Right kidney (tissue), 9 donors: Measurements from ENCODE around the gene ABCA3.
"Not testable (repeated sequence)": the region's sequence is repeated elsewhere in the genome, so short reads cannot be mapped to it uniquely, and the experiment has no call there.

ENCODE experiments used
- DNase-seq: peaks from one replicate; pipeline ENCODE4 v3.0.0-alpha.2; 2016
- long read RNA-seq, 8 donors: transcript quantifications; one replicate each; lab custom pipeline, GENCODE V29; 2026

The ABCA3 gene
- long read RNA-seq, donor 1 = 0 reads
- long read RNA-seq, donor 2, partial matches to known transcripts = 5 of 5 reads
- long read RNA-seq, donor 2, other reads (novel, unspliced or antisense) = 0 of 5 reads
- long read RNA-seq, donor 3 = 0 reads
- long read RNA-seq, donor 4 = 0 reads
- long read RNA-seq, donor 5 = 0 reads
- long read RNA-seq, donor 6 = 0 reads
- long read RNA-seq, donor 7 = 0 reads
- long read RNA-seq, donor 8 = 0 reads

DNA sequence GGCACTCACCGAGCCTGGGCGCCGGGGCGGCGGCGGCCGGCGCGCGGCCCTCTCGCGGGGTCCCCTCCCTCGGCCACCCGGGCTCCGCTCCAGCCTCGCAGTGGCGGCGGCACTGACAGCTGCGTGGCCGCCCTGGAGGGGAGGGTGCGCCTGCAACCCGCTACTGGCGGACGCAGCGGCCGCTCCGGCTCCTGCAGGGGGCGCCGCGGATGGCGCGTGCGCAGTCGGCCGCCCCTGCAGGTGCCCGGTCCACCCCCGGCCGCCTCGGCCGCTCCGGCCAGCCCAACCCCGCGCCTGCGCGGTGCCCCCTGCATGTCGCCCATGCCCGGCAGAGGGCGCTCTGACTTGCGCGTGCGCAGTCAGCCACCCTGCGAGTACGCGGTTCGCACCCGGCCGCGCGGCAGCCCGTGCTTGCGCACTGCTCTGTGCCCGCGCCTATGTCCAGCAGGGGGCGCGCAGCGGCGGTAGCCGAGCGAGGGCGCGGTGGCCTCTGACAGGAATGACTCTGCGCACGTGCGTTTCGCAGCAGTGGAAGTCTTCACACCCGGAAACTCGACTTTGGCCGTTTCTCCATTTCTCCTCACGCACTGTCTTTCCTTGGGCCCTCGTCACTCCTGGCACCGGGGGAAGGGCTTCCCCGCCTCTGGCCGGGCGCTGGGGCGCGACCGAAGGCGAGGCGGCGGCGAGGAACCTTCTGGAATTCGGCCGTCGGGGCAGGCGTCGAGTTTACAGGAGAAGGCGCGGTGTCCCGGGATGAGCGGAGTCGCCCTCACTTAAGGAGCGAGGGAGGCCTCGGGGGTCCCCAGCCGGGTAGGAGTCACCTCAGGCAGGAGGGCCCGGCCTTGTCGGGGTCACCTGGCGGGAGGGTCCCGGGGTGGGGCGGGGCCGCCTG is at the start of gene ABCA3:
Gene ABCA3 (minus strand): TSS at position 165 of the 892 bp plus-strand sequence. CDS start 14,262 bp downstream, outside the sequence.
- peak; percentile 92 for DNase-seq

- no peak for DNase-seq
These were observed 48.4 kb upstream of the ABCA3 start for GRCh38 chr16:2388875-2389433.

- DNase-seq = no peak
These were observed 47.8 kb upstream of the ABCA3 start for GRCh38 chr16:2388139-2388874.

GRCh38 chr16:2386990-2387389 is 46.5 kb upstream of the ABCA3 start:
- no peak for DNase-seq

GRCh38 chr16:2385982-2386381 is 45.5 kb upstream of the ABCA3 start:
- DNase-seq = not testable (repeated sequence)

- DNase-seq = no peak
These were observed 44.8 kb upstream of the ABCA3 start for GRCh38 chr16:2385190-2385836.

DNA sequence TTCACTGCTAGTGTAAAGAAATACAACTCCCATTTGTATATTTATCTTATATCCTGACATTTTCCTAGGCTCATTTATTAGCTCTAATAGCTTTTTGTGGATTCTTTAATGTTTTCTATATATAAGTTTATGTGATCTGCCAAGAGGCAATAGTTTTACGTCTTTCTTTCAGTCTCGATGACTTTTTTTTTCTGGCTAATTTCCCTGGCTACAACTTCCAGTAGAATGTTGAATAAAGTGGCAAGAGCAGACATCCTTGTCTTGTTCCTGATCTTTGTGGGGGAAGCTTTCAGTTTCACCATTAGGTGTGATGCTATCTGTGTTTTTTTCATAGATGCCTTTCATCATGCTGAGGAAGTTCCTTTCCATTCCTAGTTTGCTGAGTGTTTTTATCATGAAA is 43.9 kb upstream of the ABCA3 start:
- DNase-seq = no peak

- no peak for DNase-seq
These were observed 43.0 kb upstream of the ABCA3 start for GRCh38 chr16:2383501-2383900.

GRCh38 chr16:2374644-2375043 is 34.1 kb upstream of the ABCA3 start:
- no peak for DNase-seq

- DNase-seq = no peak
These were observed 32.6 kb upstream of the ABCA3 start for GRCh38 chr16:2373176-2373575.

- no peak for DNase-seq
These were observed 32.2 kb upstream of the ABCA3 start for GRCh38 chr16:2372684-2373083.

DNA sequence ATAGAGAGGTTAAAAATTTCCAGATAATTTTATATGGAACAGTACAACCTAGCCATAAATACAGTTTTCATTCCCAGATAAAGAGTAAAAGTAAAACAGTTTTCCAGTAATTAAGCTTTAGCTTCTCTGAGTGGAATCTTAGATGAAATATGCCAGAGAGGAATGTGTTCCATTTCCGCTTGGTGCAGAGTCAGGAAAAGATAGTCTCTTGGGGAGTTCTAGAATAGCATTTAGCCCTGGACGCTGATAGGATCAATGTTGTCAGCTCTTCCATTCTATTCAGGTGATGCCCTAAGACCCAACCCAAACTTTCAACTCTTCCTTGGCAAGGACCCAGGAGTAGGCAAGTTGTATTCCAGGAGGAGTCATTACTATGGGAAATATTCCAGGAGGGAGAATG is 30.9 kb upstream of the ABCA3 start:
- no peak for DNase-seq

GRCh38 chr16:2370721-2371120 is 30.2 kb upstream of the ABCA3 start:
- no peak for DNase-seq

DNA sequence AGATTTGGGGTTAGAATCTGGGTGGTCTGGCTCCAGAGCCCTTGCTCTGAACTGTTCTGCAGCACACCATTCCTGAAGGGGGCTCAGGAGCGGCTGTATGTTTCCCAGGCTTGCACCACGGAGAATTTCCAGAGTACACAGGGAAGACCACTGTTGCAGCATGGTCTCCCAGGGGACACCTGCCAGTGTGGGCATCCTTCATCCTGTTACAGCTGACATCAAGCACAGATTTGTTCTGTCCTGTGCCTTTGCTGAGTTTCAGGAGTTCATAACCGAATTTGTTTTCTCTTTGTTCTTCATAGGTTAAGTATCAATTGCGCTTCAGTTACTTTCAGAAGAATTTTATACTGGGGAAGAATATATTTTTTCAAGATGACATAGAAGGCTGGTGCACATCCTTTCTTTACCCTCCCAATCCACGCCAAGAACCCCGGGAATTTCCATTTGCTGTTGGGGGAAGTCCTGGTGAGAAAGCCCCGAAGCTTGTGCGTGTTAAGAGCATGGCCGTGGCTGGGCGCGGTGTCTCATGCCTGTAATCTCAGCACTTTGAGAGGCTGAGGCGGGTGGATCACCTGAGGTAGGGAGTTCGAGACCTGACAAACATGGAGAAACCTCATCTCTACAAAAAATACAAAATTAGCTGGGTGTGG is 26.3 kb upstream of the ABCA3 start:
- no peak for DNase-seq

DNA sequence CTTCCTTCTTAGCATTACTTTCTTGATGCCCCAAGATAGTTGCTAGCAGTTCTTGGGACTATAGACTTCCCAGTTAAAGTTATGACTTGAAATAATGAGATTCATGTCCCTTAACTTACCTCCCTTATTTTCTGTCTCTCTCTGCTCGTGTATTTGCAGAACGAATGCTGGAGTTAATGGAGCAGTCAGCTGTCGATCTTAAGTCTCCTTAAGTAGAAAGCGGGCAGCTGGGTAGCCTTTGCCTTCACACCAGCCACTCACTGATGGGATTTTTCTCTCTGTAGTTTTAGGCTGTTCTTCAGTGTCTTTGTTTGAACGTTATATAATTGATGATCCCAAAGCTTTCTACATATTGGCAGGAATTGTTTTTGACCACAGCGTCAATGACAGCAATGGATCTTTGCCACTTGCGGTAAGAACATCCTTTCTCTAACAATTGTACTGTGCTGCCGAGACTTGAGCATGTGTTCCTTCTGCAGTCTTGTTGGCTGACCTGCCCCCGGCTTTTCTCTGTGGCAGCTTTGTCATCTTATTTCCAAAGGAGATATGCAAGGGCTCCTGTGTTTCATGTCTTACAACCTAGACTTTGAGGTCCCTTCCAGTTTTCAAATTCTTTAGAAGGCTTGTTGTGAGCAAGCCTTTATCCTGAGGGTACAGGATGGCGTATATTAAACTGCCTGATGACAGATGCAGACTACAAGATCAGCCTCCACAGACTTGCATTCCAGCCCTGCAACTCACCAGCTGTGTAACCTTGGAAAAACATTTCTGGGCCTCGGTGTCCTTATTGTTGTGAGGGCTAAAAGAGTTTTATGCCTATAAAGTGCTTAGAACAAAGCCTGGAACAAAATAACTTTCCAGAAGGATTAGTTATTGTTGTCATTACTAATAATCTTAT is 25.1 kb upstream of the ABCA3 start:
- DNase-seq = peak; percentile 23

DNA sequence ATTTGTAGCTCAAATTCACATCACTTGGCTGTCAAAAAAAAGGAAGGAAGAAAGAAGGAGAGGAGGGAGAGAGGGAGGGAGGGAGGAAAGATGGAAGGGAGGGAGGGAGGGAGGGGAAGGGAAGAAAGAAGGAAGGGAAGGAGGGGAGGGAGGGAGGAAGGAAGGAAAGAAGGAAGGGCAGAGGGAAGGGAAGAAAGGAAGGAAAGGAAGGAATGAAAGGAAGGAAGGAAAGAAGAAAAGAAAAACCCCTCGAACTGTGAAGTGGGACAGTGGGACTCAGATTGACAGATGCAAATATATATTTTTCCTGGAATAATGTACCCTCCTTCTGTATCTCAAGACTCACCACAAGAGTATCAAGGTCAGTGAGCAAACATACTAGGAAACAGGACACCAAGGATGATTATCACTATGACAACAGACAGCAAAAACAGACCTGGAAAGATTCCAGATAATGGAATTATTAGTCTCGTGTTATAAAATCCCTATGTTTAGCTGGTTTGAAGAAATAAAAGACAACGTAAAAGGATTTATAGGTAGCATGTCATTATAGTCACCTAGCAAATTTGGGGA is 24.2 kb upstream of the ABCA3 start:
- DNase-seq = no peak

DNA sequence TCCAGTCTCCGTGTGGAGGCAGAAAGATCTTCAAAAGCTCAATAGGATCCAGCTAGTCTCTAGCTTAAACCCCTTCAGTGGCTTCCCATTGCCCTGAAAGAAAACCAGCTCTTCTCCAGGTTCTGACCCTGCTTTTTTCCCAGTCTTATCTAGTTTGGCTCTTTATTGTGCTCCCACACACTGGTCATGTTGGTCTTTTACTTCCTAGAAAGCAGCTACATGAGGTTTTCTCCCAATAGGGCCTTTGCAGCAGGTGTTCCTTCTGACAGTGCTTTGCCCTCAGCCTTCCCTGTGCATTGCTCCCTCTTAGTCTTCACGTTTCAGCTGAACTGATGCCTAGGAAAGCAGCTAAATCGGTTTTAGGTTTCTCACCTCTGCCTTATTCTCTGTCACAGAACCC is 21.7 kb upstream of the ABCA3 start:
- no peak for DNase-seq

DNA sequence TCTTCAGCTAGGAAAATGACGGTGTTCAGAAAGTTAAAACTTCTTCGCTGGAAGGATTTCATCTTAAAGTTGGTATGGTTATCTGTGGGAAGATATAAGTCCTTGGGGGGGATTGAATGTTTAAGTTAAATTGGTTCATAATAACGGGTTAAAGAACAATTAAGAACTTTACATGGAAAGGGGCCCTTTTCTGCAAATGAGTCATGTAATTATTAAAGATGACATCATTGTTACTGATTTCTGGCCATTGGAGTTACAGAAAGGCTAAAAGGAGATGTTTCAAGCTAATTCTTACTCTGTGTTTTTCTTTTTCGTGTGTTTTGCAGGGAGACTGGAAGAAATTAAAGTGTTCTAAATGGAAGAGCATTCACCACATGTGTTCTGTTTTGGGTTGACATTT is 20.6 kb upstream of the ABCA3 start:
- DNase-seq = no peak

- DNase-seq = no peak
These were observed 19.4 kb upstream of the ABCA3 start for GRCh38 chr16:2359919-2360318.

DNA sequence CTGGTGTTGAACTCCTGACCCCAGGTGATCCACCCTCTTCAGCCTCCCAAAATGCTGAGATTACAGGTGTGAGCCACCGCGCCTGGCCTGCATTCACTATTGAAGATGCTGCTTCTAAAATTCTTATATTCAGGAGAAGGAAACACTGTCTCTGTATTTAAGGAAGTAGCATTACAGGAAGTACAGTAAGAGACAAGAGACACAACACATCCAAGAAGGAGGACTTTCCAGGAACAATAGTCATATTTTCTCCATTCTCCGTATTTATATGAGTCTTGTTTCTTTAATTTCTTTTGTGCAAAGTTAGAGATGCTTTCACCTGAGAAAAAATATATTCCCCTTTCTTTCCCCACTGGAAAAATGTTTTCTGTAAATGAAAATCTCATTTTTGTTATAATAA is 18.3 kb upstream of the ABCA3 start:
- no peak for DNase-seq
